ENCODE data around the gene LIMA1.
A peak's percentile ranks its signal among the peaks of the same experiment; 100 is the strongest.

LIMA1 gene

DNA sequence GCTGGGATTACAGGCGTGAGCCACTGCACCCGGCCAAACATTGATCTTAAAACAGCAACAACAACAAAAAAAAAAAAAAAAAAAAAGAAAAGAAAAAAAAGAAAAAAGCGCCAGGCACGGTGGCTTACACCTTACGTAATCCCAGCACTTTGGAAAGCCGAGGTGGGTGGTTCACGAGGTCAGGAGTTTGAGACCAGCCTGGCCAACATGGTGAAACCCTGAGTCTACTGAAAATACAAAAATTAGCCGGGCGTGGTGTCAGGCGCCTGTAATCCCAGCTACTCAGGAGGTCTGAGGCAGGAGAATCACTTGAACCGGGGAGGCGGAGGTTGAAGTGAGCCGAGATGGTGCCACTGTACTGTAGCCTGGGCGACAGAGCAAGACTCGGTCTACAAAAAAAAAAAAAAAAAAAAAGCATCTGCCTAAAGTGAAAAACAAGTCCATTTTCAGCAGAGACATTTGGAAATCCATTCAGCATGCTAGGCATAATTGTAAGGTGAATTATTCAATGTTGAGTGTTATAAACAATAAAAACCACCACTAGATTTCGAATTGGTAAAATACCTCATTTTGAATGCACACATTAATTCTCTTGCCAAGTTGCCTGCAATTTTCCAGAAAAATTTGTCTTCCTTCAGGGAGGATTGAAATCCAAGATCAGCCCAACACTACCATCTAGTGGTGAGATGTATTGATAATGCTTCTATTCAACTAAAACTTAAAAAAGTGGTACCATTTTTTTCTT lies 108.2 kb downstream of the LIMA1 start:
- no peak overlapping the region for H3K4me3 ChIP-seq (ENCODE audit: low read depth, low read length)
- TF ChIP-seq, protein P1, sequence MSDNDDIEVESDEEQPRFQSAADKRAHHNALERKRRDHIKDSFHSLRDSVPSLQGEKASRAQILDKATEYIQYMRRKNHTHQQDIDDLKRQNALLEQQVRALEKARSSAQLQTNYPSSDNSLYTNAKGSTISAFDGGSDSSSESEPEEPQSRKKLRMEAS (IDR thresholded peaks at IDR 0.05; ENCODE audit: low read depth, low read length) = no peak
- TF ChIP-seq POLR2A (IDR thresholded peaks at IDR 0.05; ENCODE audit: extremely low read depth, insufficient read length) (no peak), MYC (IDR thresholded peaks at IDR 0.05; ENCODE audit: low read depth, low read length) (no peak), CTCF (IDR thresholded peaks at IDR 0.05; ENCODE audit: low read depth, low read length) (peak; percentile 48)
- peak; percentile 79 for DNase-seq (ENCODE audit: low read depth)

DNA sequence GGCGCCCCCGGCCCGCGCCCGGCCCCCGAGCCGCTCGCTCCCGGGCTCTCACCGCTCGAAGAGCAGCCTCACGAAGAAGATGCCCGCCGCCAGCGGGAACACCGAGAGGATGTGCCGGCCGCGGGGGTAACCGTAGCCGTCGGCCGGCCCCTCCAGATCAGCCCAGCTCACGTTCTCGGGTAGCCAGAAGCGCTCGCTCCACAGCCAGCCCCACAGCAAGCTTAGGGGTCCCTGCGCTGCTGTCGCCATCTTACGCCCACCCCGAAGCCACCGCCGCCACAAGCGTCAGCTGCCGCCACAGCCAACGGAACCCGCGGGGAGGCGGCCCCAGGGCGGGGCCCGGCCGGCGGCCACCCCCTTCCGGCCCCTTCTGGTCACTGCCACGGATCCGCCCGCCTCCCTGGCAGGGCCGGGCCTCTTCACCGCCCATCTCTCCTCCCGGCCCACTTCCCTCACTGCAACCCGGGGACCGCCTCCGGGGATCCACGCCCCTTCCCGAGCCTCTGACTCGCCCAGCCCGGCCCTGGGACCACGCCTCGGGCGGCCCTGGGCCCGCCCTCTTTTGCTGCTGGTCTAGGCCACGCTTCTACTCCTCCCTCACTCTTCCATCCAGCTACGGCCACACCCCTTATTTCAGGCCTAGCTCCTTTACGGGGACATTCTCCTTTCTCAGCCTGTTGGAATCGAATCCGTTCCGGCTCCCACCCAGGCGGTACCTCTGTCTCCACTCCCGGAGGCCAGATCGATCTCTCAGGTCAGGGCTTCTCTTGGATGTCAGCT lies 116.1 kb downstream of the LIMA1 start, which contains the start of gene CERS5:
TSS of gene CERS5 (minus strand) at position 321 of the 780 bp plus-strand sequence. CDS start at position 249, 72 bp downstream.
- peak within 1 kb of the TSS; percentile 82 for H3K4me3 ChIP-seq (ENCODE audit: low read depth, low read length)
- no peak for TF ChIP-seq CTCF (IDR thresholded peaks at IDR 0.05; ENCODE audit: low read depth, low read length)
- peak; percentile 47 for TF ChIP-seq POLR2A (IDR thresholded peaks at IDR 0.05; ENCODE audit: extremely low read depth, insufficient read length)
- TF ChIP-seq MYC (IDR thresholded peaks at IDR 0.05; ENCODE audit: low read depth, low read length) = peak; percentile 51
- TF ChIP-seq, protein P1 (IDR thresholded peaks at IDR 0.05; ENCODE audit: low read depth, low read length) = peak; percentile 24; the same call in 1 of the 2 replicates
- peak; percentile 100 for DNase-seq (ENCODE audit: low read depth)

DNA sequence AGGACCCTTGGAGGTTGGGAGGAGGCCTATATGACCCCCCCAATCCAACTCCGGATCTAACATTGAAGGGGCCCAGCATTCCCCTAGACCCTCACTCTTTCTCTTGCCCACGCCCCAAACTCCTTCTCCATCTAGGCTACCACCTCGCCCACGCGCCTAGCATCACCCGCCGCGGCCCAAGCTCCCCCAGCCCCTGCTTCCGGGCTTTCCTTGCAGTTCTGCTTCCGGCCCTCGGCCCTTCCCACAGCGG lies 116.6 kb downstream of the LIMA1 start:
- H3K4me3 ChIP-seq (ENCODE audit: low read depth, low read length) = peak overlapping the region; percentile 82
- no peak for DNase-seq (ENCODE audit: low read depth)

DNA sequence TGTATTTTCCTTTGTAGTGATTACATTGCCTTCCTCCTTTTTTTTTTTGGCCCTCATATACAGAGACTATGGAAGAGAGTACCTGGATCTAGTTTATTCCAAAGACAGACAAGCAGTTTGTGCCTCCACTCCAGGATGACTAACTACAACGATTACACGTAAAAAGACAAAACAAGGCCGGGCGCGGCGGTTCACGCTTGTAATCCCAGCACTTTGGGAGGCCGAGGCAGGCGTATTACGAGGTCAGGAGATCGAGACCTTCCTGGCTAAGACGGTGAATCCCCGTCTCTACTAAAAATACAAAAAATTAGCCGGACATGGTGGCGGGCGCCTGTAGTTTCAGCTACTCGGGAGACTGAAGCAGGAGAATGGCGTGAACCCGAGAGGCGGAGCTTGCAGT lies 118.4 kb downstream of the LIMA1 start:
- no peak for DNase-seq (ENCODE audit: low read depth)
- TF ChIP-seq, protein P1 (IDR thresholded peaks at IDR 0.05; ENCODE audit: low read depth, low read length) = no peak
- TF ChIP-seq CTCF (IDR thresholded peaks at IDR 0.05; ENCODE audit: low read depth, low read length) (no peak), POLR2A (IDR thresholded peaks at IDR 0.05; ENCODE audit: extremely low read depth, insufficient read length) (no peak), MYC (IDR thresholded peaks at IDR 0.05; ENCODE audit: low read depth, low read length) (no peak)
- peak overlapping the region; percentile 27 for H3K4me3 ChIP-seq (ENCODE audit: low read depth, low read length)

More for the DNA sequence above, 116.6 kb downstream of the LIMA1 start:
- TF ChIP-seq MYC (IDR thresholded peaks at IDR 0.05; ENCODE audit: low read depth, low read length) (no peak), POLR2A (IDR thresholded peaks at IDR 0.05; ENCODE audit: extremely low read depth, insufficient read length) (peak; percentile 4), CTCF (IDR thresholded peaks at IDR 0.05; ENCODE audit: low read depth, low read length) (no peak)
- TF ChIP-seq, protein P1 (IDR thresholded peaks at IDR 0.05; ENCODE audit: low read depth, low read length) = peak; percentile 21

DNA sequence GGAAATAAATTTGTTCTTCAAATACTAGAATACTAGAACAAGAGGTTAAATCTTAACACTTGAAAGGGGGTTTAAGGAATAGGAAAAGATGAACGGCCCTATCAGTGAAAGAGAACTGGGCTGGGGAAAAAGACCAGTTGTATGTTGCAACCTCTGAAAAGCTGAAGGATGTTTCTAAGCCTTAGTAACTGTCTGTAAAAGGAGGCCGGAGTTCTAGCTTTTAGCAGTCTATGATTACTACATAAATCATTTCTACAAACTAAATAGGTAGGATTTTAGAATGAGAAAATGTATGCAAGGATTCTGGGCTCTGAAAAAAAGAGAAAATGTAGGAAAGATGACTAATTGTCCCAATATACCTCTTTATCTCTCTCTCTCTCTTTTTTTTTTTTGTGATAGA lies 121.1 kb downstream of the LIMA1 start:
- TF ChIP-seq POLR2A (IDR thresholded peaks at IDR 0.05; ENCODE audit: extremely low read depth, insufficient read length) = no peak
- no peak overlapping the region for H3K4me3 ChIP-seq (ENCODE audit: low read depth, low read length)
- peak; percentile 32 for DNase-seq (ENCODE audit: low read depth)

DNA sequence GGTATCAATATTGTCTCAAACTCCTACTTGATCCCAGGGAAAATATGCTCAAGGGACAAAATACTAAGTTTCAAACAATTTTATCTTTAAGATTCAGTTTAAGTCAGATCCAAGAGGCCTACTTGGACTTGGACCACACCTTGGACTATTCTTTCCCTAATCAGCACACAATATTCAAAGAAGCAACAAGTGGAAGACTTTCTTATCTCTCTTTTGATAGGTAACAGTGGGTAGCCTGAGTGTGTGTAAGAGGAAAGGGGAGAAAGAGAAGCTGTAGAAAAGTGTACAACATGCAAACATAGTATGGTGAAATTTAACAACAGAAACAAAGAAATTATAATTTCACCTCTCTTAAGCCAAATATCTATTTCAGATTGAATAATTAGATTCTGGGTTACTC lies 122.7 kb downstream of the LIMA1 start:
- H3K4me3 ChIP-seq (ENCODE audit: low read depth, low read length) = no peak overlapping the region
- no peak for DNase-seq (ENCODE audit: low read depth)

More for the DNA sequence above, 122.7 kb downstream of the LIMA1 start:
- no peak for TF ChIP-seq POLR2A (IDR thresholded peaks at IDR 0.05; ENCODE audit: extremely low read depth, insufficient read length)
- TF ChIP-seq CTCF (IDR thresholded peaks at IDR 0.05; ENCODE audit: low read depth, low read length) = no peak
- TF ChIP-seq MYC (IDR thresholded peaks at IDR 0.05; ENCODE audit: low read depth, low read length) = no peak
- TF ChIP-seq, protein P1 (IDR thresholded peaks at IDR 0.05; ENCODE audit: low read depth, low read length) = no peak

All from NB4 (cell line).